D721Med (cell line): ENCODE results near the gene ASCL4.

ENCODE experiments used
- DNase-seq: peaks from one replicate; pipeline ENCODE4 v3.0.0; 2011; ENCODE audit warnings: low spot score; ENCODE audit not compliant: insufficient read length
- FAIRE-seq: peaks from 2 replicates; lab custom pipeline; 2011; peaks lifted over from hg19 to GRCh38; lab: Jason Lieb, UNC
- TF ChIP-seq, protein P1 (sequence below): IDR thresholded peaks from 2 replicates; pipeline ENCODE4 v1.5.1; 2012; ENCODE audit warnings: mild to moderate bottlenecking, control low read depth; ENCODE audit not compliant: insufficient read depth; ENCODE audit errors: missing control alignments

ASCL4 gene

GRCh38 chr12:107807471-107808150, 33.1 kb downstream of the ASCL4 start:
- DNase-seq: no peak
- FAIRE-seq: no peak
- TF ChIP-seq, protein P1, sequence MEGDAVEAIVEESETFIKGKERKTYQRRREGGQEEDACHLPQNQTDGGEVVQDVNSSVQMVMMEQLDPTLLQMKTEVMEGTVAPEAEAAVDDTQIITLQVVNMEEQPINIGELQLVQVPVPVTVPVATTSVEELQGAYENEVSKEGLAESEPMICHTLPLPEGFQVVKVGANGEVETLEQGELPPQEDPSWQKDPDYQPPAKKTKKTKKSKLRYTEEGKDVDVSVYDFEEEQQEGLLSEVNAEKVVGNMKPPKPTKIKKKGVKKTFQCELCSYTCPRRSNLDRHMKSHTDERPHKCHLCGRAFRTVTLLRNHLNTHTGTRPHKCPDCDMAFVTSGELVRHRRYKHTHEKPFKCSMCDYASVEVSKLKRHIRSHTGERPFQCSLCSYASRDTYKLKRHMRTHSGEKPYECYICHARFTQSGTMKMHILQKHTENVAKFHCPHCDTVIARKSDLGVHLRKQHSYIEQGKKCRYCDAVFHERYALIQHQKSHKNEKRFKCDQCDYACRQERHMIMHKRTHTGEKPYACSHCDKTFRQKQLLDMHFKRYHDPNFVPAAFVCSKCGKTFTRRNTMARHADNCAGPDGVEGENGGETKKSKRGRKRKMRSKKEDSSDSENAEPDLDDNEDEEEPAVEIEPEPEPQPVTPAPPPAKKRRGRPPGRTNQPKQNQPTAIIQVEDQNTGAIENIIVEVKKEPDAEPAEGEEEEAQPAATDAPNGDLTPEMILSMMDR: no peak

- TF ChIP-seq, protein P1: no peak
- no peak for FAIRE-seq
- DNase-seq: no peak
These were observed 42.7 kb downstream of the ASCL4 start for GRCh38 chr12:107817250-107817649.

DNA sequence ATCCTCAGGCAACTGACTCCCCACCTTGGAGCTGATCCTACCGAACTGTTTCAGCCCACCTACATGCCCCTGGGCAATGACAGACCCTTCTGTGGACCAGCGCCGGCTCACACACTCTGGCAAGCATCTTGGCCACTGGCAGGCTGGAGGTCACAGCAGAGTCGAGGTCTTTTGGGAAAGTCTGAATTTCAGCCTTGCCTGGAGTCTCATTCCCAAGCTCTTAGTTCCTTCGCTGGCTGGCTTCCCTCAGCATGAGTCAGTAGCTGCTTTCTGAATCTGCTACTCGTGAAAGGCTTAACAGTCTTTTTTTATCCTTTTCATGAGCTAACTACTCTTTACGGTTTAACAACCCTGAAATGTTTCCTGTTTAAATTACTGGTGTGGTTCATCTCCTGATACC, 44.5 kb downstream of the ASCL4 start:
- TF ChIP-seq, protein P1: no peak
- no peak for DNase-seq
- no peak for FAIRE-seq

DNA sequence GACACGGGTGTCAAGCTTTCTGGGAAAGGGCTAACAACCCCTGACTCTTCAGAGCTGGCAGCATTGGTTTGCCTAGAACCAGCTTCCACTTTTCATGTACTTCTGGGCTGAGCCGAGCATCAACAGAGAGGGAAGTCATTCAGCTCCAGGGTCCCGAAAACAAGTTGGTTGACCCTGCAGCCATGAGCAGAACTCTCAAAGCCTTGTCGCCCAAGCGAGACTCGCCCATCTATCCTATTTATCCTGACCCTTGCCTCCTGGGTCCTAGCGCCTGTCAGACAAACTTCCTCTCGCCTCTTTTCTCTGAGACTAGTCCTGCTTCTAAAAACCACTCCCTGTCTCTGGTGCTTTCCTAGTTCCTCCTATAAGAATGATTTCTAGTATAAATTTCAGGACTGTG, 47.9 kb downstream of the ASCL4 start:
- FAIRE-seq: no peak

More for the DNA sequence above, 47.9 kb downstream of the ASCL4 start:
- DNase-seq: no peak
- TF ChIP-seq, protein P1: no peak
